GM18526 (cell line): ENCODE data around the gene PRAMEF8.
"Not testable (repeated sequence)": the region's sequence is repeated elsewhere in the genome, so short reads cannot be mapped to it uniquely, and the experiment has no call there.

Experiments used
- POLR2A ChIP-seq: IDR thresholded peaks from 3 replicates; pipeline ENCODE4 v1.6.1; 2011; ENCODE audit not compliant: insufficient read length; ENCODE audit errors: extremely low read depth

The PRAMEF8 gene

DNA sequence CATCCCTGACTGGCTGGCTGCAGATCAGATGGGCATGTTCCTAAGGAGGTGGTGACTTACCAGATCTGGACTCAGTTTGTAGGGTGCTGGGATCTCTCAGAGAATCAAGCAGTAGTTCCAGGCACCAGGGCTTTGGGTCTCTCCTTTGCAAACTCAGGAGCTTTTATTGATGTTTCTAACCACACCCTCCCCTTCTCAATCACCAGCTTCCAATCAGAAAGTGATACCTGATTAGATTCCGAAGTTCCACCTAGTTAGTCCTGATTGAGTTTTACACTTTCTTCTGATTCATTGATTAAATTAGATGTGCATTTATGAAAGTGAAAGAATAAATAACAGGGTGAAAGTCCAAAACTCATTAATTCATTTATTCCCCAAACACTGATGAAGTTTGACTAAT is at the start of gene PRAMEF8:
Gene PRAMEF8 (minus strand): TSS at position 101 of the 400 bp plus-strand sequence. CDS start 1,046 bp downstream, outside the sequence.
- TF ChIP-seq POLR2A, result not testable (repeated sequence)

DNA sequence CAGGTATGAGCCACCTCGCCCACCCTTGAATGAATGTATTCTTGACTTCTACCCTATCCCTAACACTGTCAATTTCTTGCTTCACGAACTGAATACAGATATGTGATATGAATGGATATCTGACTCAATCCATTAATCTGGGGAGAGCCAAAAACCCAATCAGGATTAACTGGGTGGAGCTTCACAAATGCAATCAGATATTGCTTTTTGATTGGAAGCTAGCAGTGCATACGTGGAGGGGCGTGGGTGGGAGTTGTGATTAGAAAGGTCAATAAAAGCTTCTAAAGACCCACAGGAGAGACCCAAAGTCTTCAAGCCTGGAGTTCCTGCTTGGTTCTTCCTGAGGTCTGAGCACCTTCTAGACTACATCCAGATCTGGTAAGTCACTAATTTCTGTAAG is 30.3 kb upstream of the PRAMEF8 start, which contains the start of gene PRAMEF15:
Gene PRAMEF15 (plus strand): TSS at position 301 of the 400 bp plus-strand sequence. CDS start 2,827 bp downstream, outside the sequence.
- not testable (repeated sequence) for TF ChIP-seq POLR2A

DNA sequence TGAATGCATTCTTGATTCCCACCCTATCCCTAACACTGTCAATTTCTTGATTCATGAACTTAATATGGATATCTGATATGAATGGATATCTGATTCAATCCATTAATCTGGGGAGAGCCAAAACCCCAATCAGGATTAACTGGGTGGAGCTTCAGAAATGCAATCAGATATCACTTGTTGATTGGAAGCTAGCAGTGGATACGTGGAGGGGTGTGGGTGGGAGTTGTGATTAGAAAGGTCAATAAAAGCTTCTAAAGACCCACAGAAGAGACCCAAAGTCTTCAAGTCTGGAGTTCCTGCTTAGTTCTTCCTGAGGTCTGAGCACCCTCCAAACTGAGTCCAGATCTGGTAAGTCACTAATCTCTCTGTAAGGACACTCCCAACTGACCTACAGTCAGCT is 18.3 kb upstream of the PRAMEF8 start, which contains the start of gene PRAMEF33:
Gene PRAMEF33 (plus strand): TSS at position 301 of the 400 bp plus-strand sequence. CDS start 2,416 bp downstream, outside the sequence.
- TF ChIP-seq POLR2A, result not testable (repeated sequence)

DNA sequence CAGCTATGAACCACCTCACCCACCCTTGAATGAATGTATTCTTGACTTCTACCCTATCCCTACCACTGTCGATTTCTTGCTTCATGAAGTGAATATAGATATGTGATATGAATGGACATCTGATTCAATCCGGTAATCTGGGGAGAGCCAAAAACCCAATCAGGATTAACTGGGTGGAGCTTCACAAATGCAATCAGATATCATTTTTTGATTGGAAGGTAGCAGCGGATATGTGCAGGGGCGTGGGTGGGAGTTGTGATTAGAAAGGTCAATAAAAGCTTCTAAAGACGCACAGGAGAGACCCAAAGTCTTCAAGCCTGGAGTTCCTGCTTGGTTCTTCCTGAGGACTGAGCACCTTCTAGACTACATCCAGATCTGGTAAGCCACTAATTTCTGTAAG is 31.0 kb downstream of the PRAMEF8 start, which contains the start of gene PRAMEF5:
Gene PRAMEF5 (plus strand): TSS at position 301 of the 400 bp plus-strand sequence. CDS start 5,071 bp downstream, outside the sequence.
- TF ChIP-seq POLR2A, result not testable (repeated sequence)
